Measurements from ENCODE around the gene TJP1. TPM values are rescaled to one million over a fixed set of nuclear protein-coding genes. Genes with fewer than 3 reads are reported as not detected.
A peak's percentile ranks its signal among the peaks of the same experiment; 100 is the strongest.

The TJP1 gene
- polyA plus RNA-seq, 1 donor (not counting 4 experiments of a cell fraction or from before 2014, with no cell fraction given): 54.7 TPM

GRCh38 chr15:29695489-29696167, 126.6 kb downstream of the TJP1 start:
- Histone ChIP-seq H3K79me2 (ENCODE audit: control insufficient read depth, insufficient read depth, low read length) (no peaks in the 10 kb centered on the region), H3K9me3 (ENCODE audit: control insufficient read depth, low read depth, low read length) (no peaks in the 10 kb centered on the region), H3K9me1 (ENCODE audit: control insufficient read depth, extremely low read depth, insufficient read depth, low read length) (no peaks in the 10 kb centered on the region), H3K4me1 (ENCODE audit: control insufficient read depth, extremely low read depth, insufficient read depth, low read length) (peaks cover 7% of the 10 kb centered on the region), H3K4me2 (ENCODE audit: control insufficient read depth, extremely low read depth, insufficient read depth, low read depth, low read length) (no peak overlapping the region), H3K9ac (ENCODE audit: control insufficient read depth, extremely low read depth, insufficient read depth, low read length) (no peak overlapping the region), H3K4me3 (ENCODE audit: control insufficient read depth in 2 of 3, extremely low read depth in 1 of 3, insufficient read depth in 2 of 3, low read depth in 1 of 3, low read length in 3 of 3) (no peak overlapping the region), H3K27me3 (ENCODE audit: control insufficient read depth, extremely low read depth, insufficient read depth, low read length) (no peaks in the 10 kb centered on the region), H4K20me1 (ENCODE audit: control insufficient read depth, extremely low read depth, insufficient read depth, low read length) (no peaks in the 10 kb centered on the region), H2AFZ (ENCODE audit: control insufficient read depth, low read length) (no peak overlapping the region), H3K27ac (ENCODE audit: control insufficient read depth, insufficient read depth, low read length) (no peak overlapping the region), H3K36me3 (ENCODE audit: control insufficient read depth in 2 of 2, extremely low read depth in 1 of 2, insufficient read depth in 2 of 2, low read length in 2 of 2) (peaks cover 2 to 9% of the 10 kb centered on the region in 2 experiments)
- TF ChIP-seq CTCF (optimal IDR thresholded peaks at IDR 0.05 in 1 of 3, IDR thresholded peaks at IDR 0.05 in 1 of 3, conservative IDR thresholded peaks at IDR 0.05 in 1 of 3; ENCODE audit: extremely low read depth in 1 of 3, insufficient read depth in 2 of 3, low read length in 3 of 3) (peak in 1 of 3 experiments; percentile 47), EZH2 (IDR thresholded peaks at IDR 0.05; ENCODE audit: low read length) (no peak)
- FAIRE-seq (no peak), DNase-seq (ENCODE audit: low read depth, low spot score) (no peak)
- dilution Hi-C loops (cut with MboI; ENCODE audit: extremely low pct_ligation_motif_present, low sequenced_read_pairs): no loop called here

GRCh38 chr15:29693225-29693624, 129.0 kb downstream of the TJP1 start:
- TF ChIP-seq EZH2 (IDR thresholded peaks at IDR 0.05; ENCODE audit: low read length) (no peak), CTCF (optimal IDR thresholded peaks at IDR 0.05 in 1 of 3, IDR thresholded peaks at IDR 0.05 in 1 of 3, conservative IDR thresholded peaks at IDR 0.05 in 1 of 3; ENCODE audit: extremely low read depth in 1 of 3, insufficient read depth in 2 of 3, low read length in 3 of 3) (no peak)
- H3K4me3 ChIP-seq (ENCODE audit: control insufficient read depth in 2 of 3, extremely low read depth in 1 of 3, insufficient read depth in 2 of 3, low read depth in 1 of 3, low read length in 3 of 3): no peak overlapping the region
- DNase-seq (ENCODE audit: low read depth, low spot score): no peak
- no peaks in the 10 kb centered on the region for H3K9me1 ChIP-seq (ENCODE audit: control insufficient read depth, extremely low read depth, insufficient read depth, low read length)
- H4K20me1 ChIP-seq (ENCODE audit: control insufficient read depth, extremely low read depth, insufficient read depth, low read length): no peaks in the 10 kb centered on the region
- H2AFZ ChIP-seq (ENCODE audit: control insufficient read depth, low read length): no peak overlapping the region
- no peaks in the 10 kb centered on the region for H3K79me2 ChIP-seq (ENCODE audit: control insufficient read depth, insufficient read depth, low read length)
- dilution Hi-C loops (cut with MboI; ENCODE audit: extremely low pct_ligation_motif_present, low sequenced_read_pairs): no loop called here
- H3K9me3 ChIP-seq (ENCODE audit: control insufficient read depth, low read depth, low read length): no peaks in the 10 kb centered on the region
- H3K27me3 ChIP-seq (ENCODE audit: control insufficient read depth, extremely low read depth, insufficient read depth, low read length): peaks cover 3% of the 10 kb centered on the region
- peaks cover 7% of the 10 kb centered on the region for H3K4me1 ChIP-seq (ENCODE audit: control insufficient read depth, extremely low read depth, insufficient read depth, low read length)
- no peaks in the 10 kb centered on the region for H3K36me3 ChIP-seq (ENCODE audit: control insufficient read depth in 2 of 2, extremely low read depth in 1 of 2, insufficient read depth in 2 of 2, low read length in 2 of 2)
- no peak overlapping the region for H3K9ac ChIP-seq (ENCODE audit: control insufficient read depth, extremely low read depth, insufficient read depth, low read length)
- no peak overlapping the region for H3K4me2 ChIP-seq (ENCODE audit: control insufficient read depth, extremely low read depth, insufficient read depth, low read depth, low read length)
- no peak overlapping the region for H3K27ac ChIP-seq (ENCODE audit: control insufficient read depth, insufficient read depth, low read length)
- FAIRE-seq: no peak
